ENCODE measurements around the gene SEMA4C. TPM values are rescaled to one million over a fixed set of nuclear protein-coding genes. Genes with fewer than 3 reads are reported as not detected.
A peak's percentile ranks its signal among the peaks of the same experiment; 100 is the strongest.

SEMA4C gene, protein sequence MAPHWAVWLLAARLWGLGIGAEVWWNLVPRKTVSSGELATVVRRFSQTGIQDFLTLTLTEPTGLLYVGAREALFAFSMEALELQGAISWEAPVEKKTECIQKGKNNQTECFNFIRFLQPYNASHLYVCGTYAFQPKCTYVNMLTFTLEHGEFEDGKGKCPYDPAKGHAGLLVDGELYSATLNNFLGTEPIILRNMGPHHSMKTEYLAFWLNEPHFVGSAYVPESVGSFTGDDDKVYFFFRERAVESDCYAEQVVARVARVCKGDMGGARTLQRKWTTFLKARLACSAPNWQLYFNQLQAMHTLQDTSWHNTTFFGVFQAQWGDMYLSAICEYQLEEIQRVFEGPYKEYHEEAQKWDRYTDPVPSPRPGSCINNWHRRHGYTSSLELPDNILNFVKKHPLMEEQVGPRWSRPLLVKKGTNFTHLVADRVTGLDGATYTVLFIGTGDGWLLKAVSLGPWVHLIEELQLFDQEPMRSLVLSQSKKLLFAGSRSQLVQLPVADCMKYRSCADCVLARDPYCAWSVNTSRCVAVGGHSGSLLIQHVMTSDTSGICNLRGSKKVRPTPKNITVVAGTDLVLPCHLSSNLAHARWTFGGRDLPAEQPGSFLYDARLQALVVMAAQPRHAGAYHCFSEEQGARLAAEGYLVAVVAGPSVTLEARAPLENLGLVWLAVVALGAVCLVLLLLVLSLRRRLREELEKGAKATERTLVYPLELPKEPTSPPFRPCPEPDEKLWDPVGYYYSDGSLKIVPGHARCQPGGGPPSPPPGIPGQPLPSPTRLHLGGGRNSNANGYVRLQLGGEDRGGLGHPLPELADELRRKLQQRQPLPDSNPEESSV
- 279 TPM for total RNA-seq (ENCODE audit: unreplicated experiment)
- long read RNA-seq, partial matches to known transcripts = 1 of 2 reads
- long read RNA-seq, other reads (novel, unspliced or antisense) = 1 of 2 reads

DNA sequence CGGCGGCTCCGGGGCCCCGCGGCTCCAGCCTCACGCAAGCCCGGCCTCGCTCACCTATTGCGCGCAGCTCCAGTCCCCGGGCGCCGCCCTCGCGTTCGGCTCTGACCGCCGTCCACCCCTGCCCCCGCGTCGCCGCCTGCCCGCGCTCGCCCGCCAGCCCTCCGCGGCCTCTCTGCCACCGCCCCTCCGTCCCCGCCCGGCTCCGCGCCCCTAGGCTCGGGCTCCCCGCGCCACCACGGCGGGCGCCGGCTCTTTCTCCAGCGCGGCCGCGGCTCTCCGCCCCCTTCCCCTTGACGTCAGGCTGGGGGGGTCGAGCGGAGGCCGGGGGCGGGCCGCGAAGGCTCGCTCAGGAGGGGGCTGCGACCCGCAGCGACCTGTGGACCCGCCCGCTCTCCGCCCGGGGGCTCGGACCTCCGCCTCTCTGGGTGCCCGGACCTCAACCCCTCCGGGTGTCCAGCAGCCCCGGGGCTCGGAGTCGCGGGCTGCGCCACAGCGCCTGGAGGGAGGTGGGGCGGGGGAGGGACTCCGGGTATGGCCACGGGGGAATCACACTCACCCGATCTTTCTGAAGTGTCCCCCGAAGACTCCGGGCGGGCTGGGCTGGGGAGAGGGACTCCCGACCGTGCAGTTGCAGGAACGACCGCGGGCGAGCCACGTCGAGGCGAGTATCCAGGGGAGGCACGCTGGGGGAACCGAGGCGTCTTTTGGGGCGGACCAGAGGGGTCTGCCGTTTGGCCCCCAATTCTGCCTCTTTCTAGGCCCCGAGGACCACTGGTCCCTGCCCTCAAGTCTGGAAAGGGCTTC, at the start of gene SEMA4C:
Gene SEMA4C (minus strand): TSS at position 259 of the 804 bp plus-strand sequence. CDS start 2,194 bp downstream, outside the sequence.
- peak within 1 kb of the TSS; percentile 86 for H3K27ac Mint-ChIP-seq (ENCODE audit: unreplicated experiment)
- no peaks in the 10 kb centered on the region for H3K9me3 Mint-ChIP-seq (ENCODE audit: unreplicated experiment)
- peaks cover 36% of the 10 kb centered on the region for H3K36me3 Mint-ChIP-seq (ENCODE audit: low read depth, unreplicated experiment)
- peak within 1 kb of the TSS; percentile 94 for H3K4me3 Mint-ChIP-seq (ENCODE audit: unreplicated experiment)
- TF ChIP-seq, protein P1, sequence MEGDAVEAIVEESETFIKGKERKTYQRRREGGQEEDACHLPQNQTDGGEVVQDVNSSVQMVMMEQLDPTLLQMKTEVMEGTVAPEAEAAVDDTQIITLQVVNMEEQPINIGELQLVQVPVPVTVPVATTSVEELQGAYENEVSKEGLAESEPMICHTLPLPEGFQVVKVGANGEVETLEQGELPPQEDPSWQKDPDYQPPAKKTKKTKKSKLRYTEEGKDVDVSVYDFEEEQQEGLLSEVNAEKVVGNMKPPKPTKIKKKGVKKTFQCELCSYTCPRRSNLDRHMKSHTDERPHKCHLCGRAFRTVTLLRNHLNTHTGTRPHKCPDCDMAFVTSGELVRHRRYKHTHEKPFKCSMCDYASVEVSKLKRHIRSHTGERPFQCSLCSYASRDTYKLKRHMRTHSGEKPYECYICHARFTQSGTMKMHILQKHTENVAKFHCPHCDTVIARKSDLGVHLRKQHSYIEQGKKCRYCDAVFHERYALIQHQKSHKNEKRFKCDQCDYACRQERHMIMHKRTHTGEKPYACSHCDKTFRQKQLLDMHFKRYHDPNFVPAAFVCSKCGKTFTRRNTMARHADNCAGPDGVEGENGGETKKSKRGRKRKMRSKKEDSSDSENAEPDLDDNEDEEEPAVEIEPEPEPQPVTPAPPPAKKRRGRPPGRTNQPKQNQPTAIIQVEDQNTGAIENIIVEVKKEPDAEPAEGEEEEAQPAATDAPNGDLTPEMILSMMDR (IDR thresholded peaks at IDR 0.05; ENCODE audit: unreplicated experiment) = no peak
- H3K27me3 Mint-ChIP-seq (ENCODE audit: unreplicated experiment) = peaks cover 28% of the 10 kb centered on the region
- peaks cover 63% of the 10 kb centered on the region for H3K4me1 Mint-ChIP-seq (ENCODE audit: unreplicated experiment)
- peak; percentile 54 for DNase-seq (ENCODE audit: low spot score)

DNA sequence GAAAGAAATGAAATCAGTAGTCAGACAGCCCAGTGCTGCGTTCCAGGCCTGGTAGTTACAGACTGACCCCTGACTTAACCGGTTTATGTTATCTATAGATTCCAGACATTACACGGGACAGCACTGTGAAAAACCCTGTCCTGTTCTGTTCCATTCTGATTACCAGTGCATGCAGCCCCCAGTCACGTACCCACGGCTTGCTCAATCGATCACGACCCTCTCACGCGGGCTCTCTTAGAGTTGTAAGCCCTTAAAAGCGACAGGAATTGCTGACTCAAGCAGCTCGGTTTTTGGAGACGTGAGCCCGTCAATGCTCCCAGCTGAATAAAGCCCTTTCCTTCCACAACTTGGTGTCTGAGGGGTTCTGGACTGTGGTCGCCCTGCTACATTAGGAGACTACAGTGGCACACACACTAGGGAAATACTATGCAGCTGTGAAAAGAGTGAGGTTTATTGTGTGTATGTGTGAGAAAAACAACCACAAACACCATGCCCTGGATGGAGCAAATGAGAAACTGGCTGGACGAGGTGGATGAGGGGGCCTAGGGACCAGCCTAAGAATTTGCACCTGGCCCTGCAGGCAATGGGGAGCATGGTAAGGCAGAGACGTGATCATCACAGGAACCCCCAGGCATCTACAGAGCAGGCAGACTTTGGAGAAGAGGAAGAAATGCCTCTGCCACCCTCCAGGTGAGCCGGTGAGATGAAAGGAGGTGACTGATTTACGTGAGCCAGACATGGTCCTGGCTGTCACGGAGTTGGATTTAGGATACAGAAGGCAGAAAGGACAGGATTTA, 49.1 kb upstream of the SEMA4C start:
- Mint-ChIP-seq H3K27me3 (ENCODE audit: unreplicated experiment) (peaks cover 10% of the 10 kb centered on the region), H3K27ac (ENCODE audit: unreplicated experiment) (no peak overlapping the region), H3K4me1 (ENCODE audit: unreplicated experiment) (peaks cover 12% of the 10 kb centered on the region)

DNA sequence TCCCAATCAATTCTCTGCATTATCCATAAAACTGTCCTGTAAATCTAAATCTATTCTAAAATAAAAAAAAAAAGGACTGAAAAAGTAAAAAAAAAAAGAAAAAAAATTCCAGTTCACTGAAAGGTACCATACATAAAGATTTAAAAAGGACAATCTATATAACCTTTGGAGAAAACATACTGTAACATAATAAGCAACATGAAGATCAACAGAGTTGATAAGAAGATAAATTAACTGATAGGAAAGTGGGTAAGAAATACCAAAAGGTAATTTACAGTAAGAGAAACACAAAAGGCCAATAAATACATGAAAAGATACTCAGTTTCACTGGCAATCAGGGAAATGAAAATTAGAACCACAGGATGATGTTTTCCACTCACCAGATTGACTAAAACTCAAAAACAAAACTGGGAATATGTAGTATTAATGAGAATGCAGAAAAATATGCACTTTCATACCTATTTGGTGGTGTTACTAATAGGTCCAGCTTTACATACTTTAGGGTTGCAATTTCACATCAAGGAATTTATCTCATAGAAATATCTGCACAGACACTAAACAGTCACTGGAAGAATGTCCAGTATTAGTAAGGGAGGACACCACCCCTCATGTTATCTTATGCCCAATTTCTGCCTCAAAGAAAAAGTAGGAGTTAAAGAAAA, 48.3 kb upstream of the SEMA4C start:
- Mint-ChIP-seq H3K27me3 (ENCODE audit: unreplicated experiment) (peaks cover 13% of the 10 kb centered on the region), H3K27ac (ENCODE audit: unreplicated experiment) (no peak overlapping the region), H3K4me1 (ENCODE audit: unreplicated experiment) (peaks cover 20% of the 10 kb centered on the region), H3K9me3 (ENCODE audit: unreplicated experiment) (no peaks in the 10 kb centered on the region), H3K4me3 (ENCODE audit: unreplicated experiment) (no peak overlapping the region), H3K36me3 (ENCODE audit: low read depth, unreplicated experiment) (no peaks in the 10 kb centered on the region)
- TF ChIP-seq, protein P1 (IDR thresholded peaks at IDR 0.05; ENCODE audit: unreplicated experiment) = no peak
- no peak for DNase-seq (ENCODE audit: low spot score)

More for the DNA sequence above, 49.1 kb upstream of the SEMA4C start:
- Mint-ChIP-seq H3K4me3 (ENCODE audit: unreplicated experiment) (no peak overlapping the region), H3K36me3 (ENCODE audit: low read depth, unreplicated experiment) (no peaks in the 10 kb centered on the region), H3K9me3 (ENCODE audit: unreplicated experiment) (no peaks in the 10 kb centered on the region)
- no peak for DNase-seq (ENCODE audit: low spot score)
- TF ChIP-seq, protein P1 (IDR thresholded peaks at IDR 0.05; ENCODE audit: unreplicated experiment) = no peak

Data from endothelial cell (in vitro differentiated cells).